Loucy (cell line): Measurements from ENCODE around the gene LGALS9C.
"Not testable (repeated sequence)": the region's sequence is repeated elsewhere in the genome, so short reads cannot be mapped to it uniquely, and the experiment has no call there.

Experiments used
- H2AFZ ChIP-seq: fragments of 200-600 bp; sonication (generic); 2 replicates; pipeline ENCODE4 v1.6.0; 2016; ENCODE audit warnings: antibody characterized with exemption, mild to moderate bottlenecking, low read length, moderate library complexity
- H3F3A ChIP-seq: fragments of 200-600 bp; 2 replicates; pipeline ENCODE4 v1.6.0; 2016; ENCODE audit warnings: antibody characterized with exemption, low read depth, mild to moderate bottlenecking
- H3K27me3 ChIP-seq: fragments of 200-600 bp; sonication (generic); 2 replicates; pipeline ENCODE4 v1.6.1; 2014; ENCODE audit warnings: low read length, mild to moderate bottlenecking; ENCODE audit not compliant: insufficient read depth, poor library complexity, severe bottlenecking
- H3K36me3 ChIP-seq: fragments of 200-600 bp; sonication (generic); 2 replicates; pipeline ENCODE4 v1.6.1; 2016; ENCODE audit warnings: low read length; ENCODE audit not compliant: insufficient read depth
- H3K4me1 ChIP-seq: fragments of 200-600 bp; sonication (generic); 2 replicates; pipeline ENCODE4 v1.5.1; 2014; ENCODE audit warnings: low read length, mild to moderate bottlenecking; ENCODE audit not compliant: insufficient read depth, poor library complexity, severe bottlenecking
- H3K4me2 ChIP-seq: fragments of 200-600 bp; sonication (generic); 2 replicates; pipeline ENCODE4 v1.6.0; 2014; ENCODE audit warnings: antibody characterized with exemption, low read length, low read depth, mild to moderate bottlenecking; ENCODE audit not compliant: poor library complexity, severe bottlenecking
- H3K4me3 ChIP-seq: fragments of 200-600 bp; sonication (generic); 2 replicates; pipeline ENCODE4 v1.5.1; 2014; ENCODE audit warnings: low read length, mild to moderate bottlenecking, mixed read lengths; ENCODE audit not compliant: poor library complexity, severe bottlenecking
- H3K79me2 ChIP-seq: fragments of 200-600 bp; sonication (generic); 2 replicates; pipeline ENCODE4 v1.6.1; 2014; ENCODE audit warnings: low read length; ENCODE audit not compliant: insufficient read depth
- H3K9ac ChIP-seq: fragments of 200-600 bp; sonication (generic); 2 replicates; pipeline ENCODE4 v1.6.0; 2014; ENCODE audit warnings: mild to moderate bottlenecking, low read depth, low read length, moderate library complexity; ENCODE audit not compliant: poor library complexity, severe bottlenecking
- H3K9me2 ChIP-seq: fragments of 200-600 bp; sonication (generic); replicated peaks from 2 replicates; pipeline ENCODE4 v1.6.1; 2016; ENCODE audit warnings: low read depth, low read length, mixed read lengths
- H3K9me3 ChIP-seq: fragments of 200-600 bp; sonication (generic); 2 replicates; pipeline ENCODE4 v1.6.1; 2014; ENCODE audit warnings: mild to moderate bottlenecking, antibody characterized with exemption, low read length, low read depth; ENCODE audit not compliant: insufficient read depth
- H4K20me1 ChIP-seq: fragments of 200-600 bp; sonication (generic); 2 replicates; pipeline ENCODE4 v1.6.0; 2014; ENCODE audit warnings: antibody characterized with exemption, low read length, mild to moderate bottlenecking; ENCODE audit not compliant: insufficient read depth, poor library complexity, severe bottlenecking

Gene LGALS9C

GRCh38 chr17:18508667-18509066 is 32.1 kb downstream of the LGALS9C start:
- not testable (repeated sequence) for H4K20me1 ChIP-seq, H3K4me1 ChIP-seq, H3F3A ChIP-seq, H3K4me2 ChIP-seq, H3K9ac ChIP-seq, H3K36me3 ChIP-seq, H3K4me3 ChIP-seq, H3K9me2 ChIP-seq, H3K79me2 ChIP-seq, H2AFZ ChIP-seq, H3K9me3 ChIP-seq, H3K27me3 ChIP-seq

GRCh38 chr17:18521100-18521499 is 44.5 kb downstream of the LGALS9C start:
- not testable (repeated sequence) for H3K4me1 ChIP-seq, H3K9me2 ChIP-seq, H3K9me3 ChIP-seq, H3K27me3 ChIP-seq, H4K20me1 ChIP-seq, H2AFZ ChIP-seq, H3K36me3 ChIP-seq, H3K4me2 ChIP-seq, H3K9ac ChIP-seq, H3K79me2 ChIP-seq, H3F3A ChIP-seq, H3K4me3 ChIP-seq

GRCh38 chr17:18525015-18525414 is 48.4 kb downstream of the LGALS9C start:
- H3K4me2 ChIP-seq, H3K9ac ChIP-seq, H2AFZ ChIP-seq, H3F3A ChIP-seq, H4K20me1 ChIP-seq, H3K36me3 ChIP-seq, H3K9me3 ChIP-seq, H3K27me3 ChIP-seq, H3K4me1 ChIP-seq, H3K4me3 ChIP-seq, H3K9me2 ChIP-seq, H3K79me2 ChIP-seq: not testable (repeated sequence)

- not testable (repeated sequence) for H3K4me2 ChIP-seq, H3K27me3 ChIP-seq, H4K20me1 ChIP-seq, H3K9me2 ChIP-seq, H3K4me3 ChIP-seq, H3K36me3 ChIP-seq, H2AFZ ChIP-seq, H3F3A ChIP-seq, H3K9ac ChIP-seq, H3K9me3 ChIP-seq, H3K4me1 ChIP-seq, H3K79me2 ChIP-seq
Observed at GRCh38 chr17:18526168-18526800, 49.7 kb downstream of the LGALS9C start.

GRCh38 chr17:18527354-18527753 is 50.8 kb downstream of the LGALS9C start:
- not testable (repeated sequence) for H3K79me2 ChIP-seq, H3K4me2 ChIP-seq, H3K4me3 ChIP-seq, H3K9me2 ChIP-seq, H4K20me1 ChIP-seq, H3K36me3 ChIP-seq, H3F3A ChIP-seq, H3K9me3 ChIP-seq, H2AFZ ChIP-seq, H3K9ac ChIP-seq, H3K4me1 ChIP-seq, H3K27me3 ChIP-seq

GRCh38 chr17:18528435-18528834 is 51.8 kb downstream of the LGALS9C start:
- H3K9me3 ChIP-seq, H3K4me3 ChIP-seq, H3K4me1 ChIP-seq, H3K36me3 ChIP-seq, H3F3A ChIP-seq, H3K79me2 ChIP-seq, H2AFZ ChIP-seq, H4K20me1 ChIP-seq, H3K4me2 ChIP-seq, H3K9ac ChIP-seq, H3K27me3 ChIP-seq, H3K9me2 ChIP-seq: not testable (repeated sequence)

GRCh38 chr17:18528899-18529500 is 52.4 kb downstream of the LGALS9C start:
- not testable (repeated sequence) for H3K4me2 ChIP-seq, H3F3A ChIP-seq

More at GRCh38 chr17:18528899-18529500, 52.4 kb downstream of the LGALS9C start:
- H4K20me1 ChIP-seq, H3K27me3 ChIP-seq, H3K4me1 ChIP-seq, H3K9me3 ChIP-seq, H3K79me2 ChIP-seq, H3K36me3 ChIP-seq, H3K4me3 ChIP-seq, H3K9ac ChIP-seq, H2AFZ ChIP-seq, H3K9me2 ChIP-seq: not testable (repeated sequence)
